Effector memory CD8-positive, alpha-beta T cell (primary cell): ENCODE data around the gene PRSS8.

Experiments used
- ATAC-seq: fragments of 150-1000 bp; cut with Tn5 transposase; replicated peaks from 2 replicates; pipeline ENCODE4 v1.10.0; 2021; ENCODE audit warnings: mild to moderate bottlenecking, moderate library complexity
- DNase-seq, 3 experiments: peaks; one replicate each; pipeline ENCODE4 v3.0.0; 2021
- H3K27ac Mint-ChIP-seq, 2 donors: one replicate each; pipeline ENCODE4 v1.8.0; 2022; ENCODE audit warnings: mild to moderate bottlenecking in 2 of 2, mixed read lengths in 2 of 2, moderate library complexity in 2 of 2
- H3K27me3 Mint-ChIP-seq, 2 donors: one replicate each; pipeline ENCODE4 v1.8.0; 2022; ENCODE audit warnings: mixed read lengths in 2 of 2
- H3K36me3 Mint-ChIP-seq: one replicate; pipeline ENCODE4 v1.8.0; 2022; ENCODE audit warnings: mild to moderate bottlenecking, moderate library complexity, mixed read lengths; ENCODE audit not compliant: insufficient read depth
- H3K4me1 Mint-ChIP-seq, 2 donors: one replicate each; pipeline ENCODE4 v1.8.0; 2022; ENCODE audit warnings: low read depth in 2 of 2, mixed read lengths in 2 of 2
- H3K4me3 Mint-ChIP-seq, 2 donors: one replicate each; pipeline ENCODE4 v1.8.0; 2022; ENCODE audit warnings: mild to moderate bottlenecking in 2 of 2, mixed read lengths in 2 of 2, moderate library complexity in 2 of 2
- H3K9me3 Mint-ChIP-seq, 2 donors: one replicate each; pipeline ENCODE4 v1.8.0; 2022; ENCODE audit warnings: mixed read lengths in 2 of 2

The PRSS8 gene

GRCh38 chr16:31129568-31130335, 5.8 kb downstream of the PRSS8 start:
- H3K27me3 Mint-ChIP-seq = no peaks in the 10 kb centered on the region
- no peaks in the 10 kb centered on the region for H3K9me3 Mint-ChIP-seq
- H3K4me3 Mint-ChIP-seq = no peak overlapping the region
- H3K36me3 Mint-ChIP-seq = peaks cover 23% of the 10 kb centered on the region
- H3K4me1 Mint-ChIP-seq = peaks cover 0 to 5% of the 10 kb centered on the region in 2 donors
- ATAC-seq = no peak
- DNase-seq = no peak
- H3K27ac Mint-ChIP-seq = peak overlapping the region in 1 of 2 donors; percentile 26

DNA sequence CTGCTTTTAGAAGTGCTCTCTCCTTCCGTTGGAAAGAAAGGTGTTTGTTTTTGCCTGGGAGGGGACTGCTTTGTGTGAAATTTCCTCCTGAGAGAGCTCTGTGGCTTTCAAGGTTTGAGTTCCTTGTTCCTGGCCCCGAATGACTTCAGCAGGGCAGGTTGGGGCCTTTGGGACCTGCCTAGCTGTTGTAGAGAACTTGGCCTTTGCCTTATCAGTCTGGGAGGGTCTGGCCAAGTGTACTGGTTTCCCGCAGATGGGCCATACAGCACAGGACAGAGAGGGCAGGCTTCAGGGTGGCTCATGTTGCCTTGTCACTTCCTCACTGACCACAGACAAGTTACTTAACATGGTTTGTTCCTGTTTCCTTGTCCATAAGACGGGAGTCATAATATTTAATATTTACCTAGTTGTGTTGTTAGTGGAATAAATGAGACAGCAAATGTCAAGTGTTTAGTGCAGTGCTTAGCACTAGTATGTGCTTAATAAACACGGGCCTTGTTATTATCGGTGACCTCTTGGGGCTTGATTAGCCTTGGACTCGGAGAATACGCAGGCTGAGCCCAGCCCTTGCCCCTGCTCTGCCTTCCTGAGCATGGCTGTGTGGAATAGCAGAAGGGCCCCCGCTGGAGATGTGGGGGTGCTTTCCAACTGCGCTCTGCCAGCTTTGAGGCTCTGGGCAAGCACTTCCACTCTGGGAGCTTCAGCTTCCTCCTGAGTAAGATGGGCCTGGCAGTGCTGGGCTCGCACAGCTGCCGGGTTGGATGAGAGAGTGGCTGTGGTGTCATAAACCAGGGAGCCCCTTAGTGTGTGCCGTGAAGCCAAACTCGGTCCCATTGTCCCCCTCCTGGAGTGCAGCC, 6.6 kb downstream of the PRSS8 start:
- peaks cover 28% of the 10 kb centered on the region for H3K36me3 Mint-ChIP-seq
- no peak overlapping the region for H3K4me3 Mint-ChIP-seq
- no peak overlapping the region for H3K27ac Mint-ChIP-seq
- no peaks in the 10 kb centered on the region for H3K27me3 Mint-ChIP-seq
- peaks cover 0 to 5% of the 10 kb centered on the region in 2 donors for H3K4me1 Mint-ChIP-seq
- DNase-seq = no peak
- H3K9me3 Mint-ChIP-seq = no peaks in the 10 kb centered on the region
- ATAC-seq = peak; percentile 49

DNA sequence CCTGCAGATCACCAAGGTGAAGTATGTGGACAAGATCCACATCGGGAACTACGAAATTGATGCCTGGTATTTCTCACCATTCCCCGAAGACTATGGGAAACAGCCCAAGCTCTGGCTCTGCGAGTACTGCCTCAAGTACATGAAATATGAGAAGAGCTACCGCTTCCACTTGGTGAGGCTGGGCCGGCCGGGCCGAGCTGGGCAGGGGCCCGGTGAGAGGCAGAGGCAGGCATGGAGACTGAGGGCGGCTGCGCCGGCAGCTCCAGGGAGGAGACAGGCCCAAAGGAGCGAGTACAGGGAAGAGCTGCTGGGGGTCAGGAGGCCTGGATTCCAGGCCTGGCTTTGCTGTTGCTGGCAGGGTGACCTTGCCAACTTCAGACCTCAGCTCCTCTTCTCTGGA, 8.3 kb downstream of the PRSS8 start:
- no peak overlapping the region for H3K4me3 Mint-ChIP-seq
- no peaks in the 10 kb centered on the region for H3K27me3 Mint-ChIP-seq
- DNase-seq = no peak
- no peak for ATAC-seq
- peaks cover 43% of the 10 kb centered on the region for H3K36me3 Mint-ChIP-seq
- H3K9me3 Mint-ChIP-seq = no peaks in the 10 kb centered on the region
- peak overlapping the region in 1 of 2 donors; percentile 84 for H3K27ac Mint-ChIP-seq
- H3K4me1 Mint-ChIP-seq = peaks cover 0 to 5% of the 10 kb centered on the region in 2 donors

GRCh38 chr16:31125844-31126243, 9.7 kb downstream of the PRSS8 start:
- Mint-ChIP-seq H3K9me3 (no peaks in the 10 kb centered on the region), H3K4me1 (peaks cover 0 to 5% of the 10 kb centered on the region in 2 donors), H3K27ac (peak overlapping the region in 1 of 2 donors; percentile 68), H3K4me3 (no peak overlapping the region), H3K27me3 (no peaks in the 10 kb centered on the region), H3K36me3 (peaks cover 50% of the 10 kb centered on the region)
- no peak for DNase-seq
- no peak for ATAC-seq

- H3K36me3 Mint-ChIP-seq = peaks cover 67% of the 10 kb centered on the region
- DNase-seq (no peak), ATAC-seq (no peak)
- H3K4me3 Mint-ChIP-seq = no peak overlapping the region
- H3K27ac Mint-ChIP-seq = no peak overlapping the region
- peaks cover 9% of the 10 kb centered on the region in 2 donors for H3K4me1 Mint-ChIP-seq
- H3K9me3 Mint-ChIP-seq = no peaks in the 10 kb centered on the region
- H3K27me3 Mint-ChIP-seq = no peaks in the 10 kb centered on the region
These were observed 15.4 kb downstream of the PRSS8 start for GRCh38 chr16:31120129-31120528.

- ATAC-seq (no peak), DNase-seq (no peak)
- no peaks in the 10 kb centered on the region for H3K27me3 Mint-ChIP-seq
- peak overlapping the region; percentile 83 to 91 for H3K27ac Mint-ChIP-seq
- H3K9me3 Mint-ChIP-seq = no peaks in the 10 kb centered on the region
- peaks cover 9% of the 10 kb centered on the region in 2 donors for H3K4me1 Mint-ChIP-seq
- H3K36me3 Mint-ChIP-seq = peaks cover 57% of the 10 kb centered on the region
- peak overlapping the region; percentile 77 to 79 for H3K4me3 Mint-ChIP-seq
These were observed 17.0 kb downstream of the PRSS8 start for GRCh38 chr16:31118223-31119155.

GRCh38 chr16:31117384-31118222, 17.9 kb downstream of the PRSS8 start, which contains the start of gene KAT8:
Gene KAT8 (plus strand): TSS chr16:31117664. CDS start chr16:31117682, 18 bp downstream.
- peak within 1 kb of the TSS; percentile 83 to 91 for H3K27ac Mint-ChIP-seq
- DNase-seq (peak; percentile 95 to 96 (median 95)), ATAC-seq (peak; percentile 91)
- no peaks in the 10 kb centered on the region for H3K27me3 Mint-ChIP-seq
- no peaks in the 10 kb centered on the region for H3K9me3 Mint-ChIP-seq
- peaks cover 9% of the 10 kb centered on the region in 2 donors for H3K4me1 Mint-ChIP-seq
- H3K36me3 Mint-ChIP-seq = peaks cover 49% of the 10 kb centered on the region
- peak within 1 kb of the TSS; percentile 77 to 79 for H3K4me3 Mint-ChIP-seq

- ATAC-seq (no peak), DNase-seq (no peak)
- peaks cover 9 to 15% of the 10 kb centered on the region in 2 donors for H3K4me1 Mint-ChIP-seq
- H3K27ac Mint-ChIP-seq = no peak overlapping the region
- peaks cover 36% of the 10 kb centered on the region for H3K36me3 Mint-ChIP-seq
- no peaks in the 10 kb centered on the region for H3K27me3 Mint-ChIP-seq
- no peaks in the 10 kb centered on the region for H3K9me3 Mint-ChIP-seq
- no peak overlapping the region for H3K4me3 Mint-ChIP-seq
These were observed 21.1 kb downstream of the PRSS8 start for GRCh38 chr16:31114468-31114867.

- H3K9me3 Mint-ChIP-seq = no peaks in the 10 kb centered on the region
- peak overlapping the region; percentile 7 to 22 for H3K27ac Mint-ChIP-seq
- H3K4me3 Mint-ChIP-seq = no peak overlapping the region
- peaks cover 29% of the 10 kb centered on the region for H3K36me3 Mint-ChIP-seq
- H3K27me3 Mint-ChIP-seq = no peaks in the 10 kb centered on the region
- ATAC-seq (no peak), DNase-seq (no peak)
- H3K4me1 Mint-ChIP-seq = peaks cover 6 to 15% of the 10 kb centered on the region in 2 donors
These were observed 22.1 kb downstream of the PRSS8 start for GRCh38 chr16:31113121-31114120.

- no peak overlapping the region for H3K27ac Mint-ChIP-seq
- H3K9me3 Mint-ChIP-seq = no peaks in the 10 kb centered on the region
- no peak for DNase-seq
- peaks cover 26% of the 10 kb centered on the region for H3K36me3 Mint-ChIP-seq
- no peaks in the 10 kb centered on the region for H3K27me3 Mint-ChIP-seq
- H3K4me3 Mint-ChIP-seq = no peak overlapping the region
- peaks cover 4 to 13% of the 10 kb centered on the region in 2 donors for H3K4me1 Mint-ChIP-seq
- ATAC-seq = no peak
These were observed 22.8 kb downstream of the PRSS8 start for GRCh38 chr16:31112711-31113110.

- peaks cover 21% of the 10 kb centered on the region for H3K36me3 Mint-ChIP-seq
- peaks cover 6 to 13% of the 10 kb centered on the region in 2 donors for H3K4me1 Mint-ChIP-seq
- no peaks in the 10 kb centered on the region for H3K9me3 Mint-ChIP-seq
- no peaks in the 10 kb centered on the region for H3K27me3 Mint-ChIP-seq
- no peak overlapping the region for H3K4me3 Mint-ChIP-seq
- no peak overlapping the region for H3K27ac Mint-ChIP-seq
- ATAC-seq = no peak
- no peak for DNase-seq
These were observed 23.6 kb downstream of the PRSS8 start for GRCh38 chr16:31111881-31112466.
